Measurements from ENCODE around the gene ZER1. TPM values are rescaled to one million over a fixed set of nuclear protein-coding genes. Genes with fewer than 3 reads are reported as not detected.

ZER1 gene
- total and polyA plus RNA-seq, 7 donors = 15.2 to 67.2 (median 54.8) TPM

DNA sequence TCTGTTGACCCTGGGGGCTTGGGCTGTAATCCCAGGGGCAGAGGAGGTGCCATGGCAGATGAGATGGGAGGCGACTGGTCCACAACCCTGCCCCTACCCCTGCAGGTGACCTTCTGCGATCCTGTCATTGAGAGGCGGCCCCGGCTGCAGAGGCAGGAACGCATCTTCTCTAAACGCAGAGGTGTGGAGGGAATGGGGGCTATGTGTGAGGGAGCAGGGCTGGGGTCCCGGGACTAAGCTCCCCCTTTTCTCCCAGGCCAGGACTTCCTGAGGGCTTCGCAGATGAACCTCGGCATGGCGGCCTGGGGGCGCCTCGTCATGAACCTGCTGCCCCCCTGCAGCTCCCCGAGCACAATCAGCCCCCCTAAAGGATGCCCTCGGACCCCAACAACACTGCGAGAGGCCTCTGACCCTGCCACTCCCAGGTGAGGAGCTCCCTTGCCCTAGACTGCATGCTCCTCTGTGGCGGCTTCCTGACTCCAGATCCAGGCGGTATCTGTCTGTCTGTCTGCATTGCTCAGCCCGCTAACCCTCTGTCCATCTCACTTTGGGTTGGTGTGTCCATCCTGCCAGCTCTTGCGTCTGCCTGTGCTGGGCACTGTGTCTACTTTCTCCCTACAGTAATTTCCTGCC is 57.7 kb downstream of the ZER1 start:
- H3K9me3 ChIP-seq = no peaks in the 10 kb centered on the region
- H3K4me3 ChIP-seq = no peak overlapping the region
- 94 to 96% (median 95%) methylated on average over 16 to 19 of the region's 19 CpGs for WGBS, 3 donors
- intact Hi-C loops (cut with DNase I) = no loop called here
- H3K27me3 ChIP-seq (ENCODE audit: insufficient read depth in 3 of 3, low read length in 2 of 3) = no peaks in the 10 kb centered on the region
- H3K27ac ChIP-seq = no peak overlapping the region
- no peaks in the 10 kb centered on the region for H3K36me3 ChIP-seq (ENCODE audit: insufficient read depth in 1 of 2, low read depth in 1 of 2)
- H3K4me1 ChIP-seq = no peaks in the 10 kb centered on the region
- DNase-seq (peak; percentile 7 to 31), ATAC-seq (no peak)
- TF ChIP-seq, protein P1, sequence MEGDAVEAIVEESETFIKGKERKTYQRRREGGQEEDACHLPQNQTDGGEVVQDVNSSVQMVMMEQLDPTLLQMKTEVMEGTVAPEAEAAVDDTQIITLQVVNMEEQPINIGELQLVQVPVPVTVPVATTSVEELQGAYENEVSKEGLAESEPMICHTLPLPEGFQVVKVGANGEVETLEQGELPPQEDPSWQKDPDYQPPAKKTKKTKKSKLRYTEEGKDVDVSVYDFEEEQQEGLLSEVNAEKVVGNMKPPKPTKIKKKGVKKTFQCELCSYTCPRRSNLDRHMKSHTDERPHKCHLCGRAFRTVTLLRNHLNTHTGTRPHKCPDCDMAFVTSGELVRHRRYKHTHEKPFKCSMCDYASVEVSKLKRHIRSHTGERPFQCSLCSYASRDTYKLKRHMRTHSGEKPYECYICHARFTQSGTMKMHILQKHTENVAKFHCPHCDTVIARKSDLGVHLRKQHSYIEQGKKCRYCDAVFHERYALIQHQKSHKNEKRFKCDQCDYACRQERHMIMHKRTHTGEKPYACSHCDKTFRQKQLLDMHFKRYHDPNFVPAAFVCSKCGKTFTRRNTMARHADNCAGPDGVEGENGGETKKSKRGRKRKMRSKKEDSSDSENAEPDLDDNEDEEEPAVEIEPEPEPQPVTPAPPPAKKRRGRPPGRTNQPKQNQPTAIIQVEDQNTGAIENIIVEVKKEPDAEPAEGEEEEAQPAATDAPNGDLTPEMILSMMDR (IDR thresholded peaks at IDR 0.05) = no peak

- Histone ChIP-seq H3K36me3 (ENCODE audit: insufficient read depth in 1 of 2, low read depth in 1 of 2) (no peaks in the 10 kb centered on the region), H3K4me3 (no peak overlapping the region), H3K27me3 (ENCODE audit: insufficient read depth in 3 of 3, low read length in 2 of 3) (no peaks in the 10 kb centered on the region), H3K27ac (no peak overlapping the region), H3K4me1 (no peaks in the 10 kb centered on the region), H3K9me3 (no peaks in the 10 kb centered on the region)
- 95 to 99% (median 96%) methylated on average over 13 of the region's 13 CpGs for WGBS, 3 donors
- TF ChIP-seq, protein P1 (IDR thresholded peaks at IDR 0.05) = no peak
- DNase-seq (peak; percentile 12 to 27), ATAC-seq (no peak)
- intact Hi-C loops (cut with DNase I) = no loop called here
Observed at GRCh38 chr9:128713411-128713780, 58.3 kb downstream of the ZER1 start.

- DNase-seq (peak; percentile 8 to 44), ATAC-seq (peak in 1 of 4 donors; percentile 25)
- Histone ChIP-seq H3K27ac (no peak overlapping the region), H3K27me3 (ENCODE audit: insufficient read depth in 3 of 3, low read length in 2 of 3) (no peaks in the 10 kb centered on the region), H3K9me3 (no peaks in the 10 kb centered on the region), H3K4me3 (no peak overlapping the region), H3K4me1 (no peaks in the 10 kb centered on the region), H3K36me3 (ENCODE audit: insufficient read depth in 1 of 2, low read depth in 1 of 2) (no peaks in the 10 kb centered on the region)
- TF ChIP-seq, protein P1 (IDR thresholded peaks at IDR 0.05) = no peak
- intact Hi-C loops (cut with DNase I) = no loop called here
- WGBS, 3 donors = 87 to 94% (median 88%) methylated on average over 25 to 26 of the region's 26 CpGs
Observed at GRCh38 chr9:128712451-128713410, 59.0 kb downstream of the ZER1 start.

DNA sequence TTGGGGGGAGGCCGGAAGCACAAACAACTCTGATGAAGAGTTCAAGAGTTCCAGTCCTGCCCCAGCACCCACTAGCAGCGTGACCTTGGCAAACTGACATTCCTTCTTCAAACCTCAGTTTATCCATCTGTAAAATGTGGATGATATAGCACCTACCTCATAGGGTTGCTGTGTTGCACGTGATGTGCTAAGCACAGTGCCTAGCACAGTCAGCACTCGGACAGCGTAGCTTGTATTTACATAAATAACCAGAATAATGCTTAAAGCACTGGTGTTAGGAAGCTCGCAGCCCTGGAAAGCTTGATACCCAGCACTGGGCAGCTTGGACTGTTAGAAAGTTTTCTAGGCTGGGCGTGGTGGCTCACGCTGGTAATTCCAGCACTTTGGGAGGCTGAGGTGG is 64.3 kb downstream of the ZER1 start:
- no peak for ATAC-seq
- TF ChIP-seq, protein P1 (IDR thresholded peaks at IDR 0.05) = no peak
- Histone ChIP-seq H3K4me1 (no peaks in the 10 kb centered on the region), H3K27me3 (ENCODE audit: insufficient read depth in 3 of 3, low read length in 2 of 3) (no peaks in the 10 kb centered on the region), H3K4me3 (no peak overlapping the region), H3K27ac (no peak overlapping the region), H3K36me3 (ENCODE audit: insufficient read depth in 1 of 2, low read depth in 1 of 2) (no peaks in the 10 kb centered on the region), H3K9me3 (no peaks in the 10 kb centered on the region)
- 95 to 96% (median 96%) methylated on average over 8 of the region's 8 CpGs for WGBS, 3 donors
- no peak for DNase-seq
- intact Hi-C loops (cut with DNase I) = no loop called here
